ENCODE results near the gene SSR1.

SSR1 gene

DNA sequence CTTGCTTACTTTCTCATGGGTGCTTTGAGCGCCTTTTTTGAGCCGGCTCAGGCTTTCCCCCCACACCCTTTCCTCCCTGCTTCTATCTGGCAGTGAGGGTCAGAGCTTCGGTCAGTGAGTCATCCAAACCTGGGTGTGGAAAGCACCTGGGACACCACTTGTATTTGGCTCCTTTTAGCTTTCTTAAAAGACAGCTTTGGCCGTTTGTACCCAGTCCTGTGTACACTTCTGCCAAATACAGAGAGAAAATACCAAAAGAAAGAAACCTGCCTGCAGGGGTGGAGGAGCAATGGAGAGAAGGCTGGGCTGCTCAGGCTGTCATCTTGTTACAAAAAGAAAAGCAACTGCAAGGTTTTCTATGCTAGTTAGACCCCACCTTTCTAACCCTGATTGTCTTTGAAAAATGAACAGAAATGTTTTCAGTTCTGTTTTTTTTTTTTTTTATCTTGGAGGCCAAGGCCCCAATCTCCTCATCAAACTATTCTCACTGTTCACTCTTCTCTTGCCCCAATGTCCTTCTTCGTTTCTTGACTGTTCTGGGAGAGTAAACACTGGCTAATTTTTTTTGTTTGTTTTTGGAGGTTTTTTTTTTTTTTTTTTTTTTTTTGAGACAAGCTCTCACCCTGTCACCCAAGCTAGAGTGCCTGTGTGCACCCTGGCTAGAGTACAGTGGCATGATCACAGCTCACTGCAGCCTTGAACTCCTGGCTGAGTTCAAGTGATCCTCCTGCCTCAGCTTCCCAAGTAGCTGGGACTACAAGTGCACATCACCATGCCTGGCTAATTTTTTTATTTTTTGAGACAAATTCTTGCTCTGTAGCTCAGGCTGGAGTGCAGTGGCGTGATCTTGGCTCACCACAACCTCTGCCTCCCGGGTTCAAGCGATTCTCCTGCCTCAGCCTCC, 76.4 kb downstream of the SSR1 start:
- DNase-seq = no peak

GRCh38 chr6:7235712-7236305, 77.2 kb downstream of the SSR1 start:
- no peak for DNase-seq

DNA sequence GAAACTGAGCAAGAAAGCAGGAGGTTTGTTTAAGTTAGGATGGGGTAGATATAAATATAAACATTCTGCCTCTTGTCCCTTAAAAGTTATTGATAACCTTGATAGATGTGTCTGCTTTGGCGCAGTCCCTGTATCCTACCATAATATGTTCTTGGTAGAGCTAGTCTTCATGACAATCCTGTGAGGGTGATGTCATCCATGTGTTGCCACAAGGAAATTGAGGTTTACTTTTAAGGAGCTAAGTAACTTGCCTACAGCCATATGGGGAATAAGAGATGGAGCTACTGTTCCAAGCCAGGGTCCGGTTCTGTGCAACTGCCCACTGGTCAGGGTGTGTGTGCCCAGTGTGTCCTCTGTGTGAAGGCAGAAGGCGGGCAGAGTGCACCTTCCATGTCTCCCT, 78.5 kb downstream of the SSR1 start:
- no peak for DNase-seq

- DNase-seq = no peak
These were observed 80.6 kb downstream of the SSR1 start for GRCh38 chr6:7232351-7232750.

GRCh38 chr6:7230956-7231713, 81.9 kb downstream of the SSR1 start:
- DNase-seq = no peak

- no peak for DNase-seq
These were observed 82.7 kb downstream of the SSR1 start for GRCh38 chr6:7230327-7230691.

DNA sequence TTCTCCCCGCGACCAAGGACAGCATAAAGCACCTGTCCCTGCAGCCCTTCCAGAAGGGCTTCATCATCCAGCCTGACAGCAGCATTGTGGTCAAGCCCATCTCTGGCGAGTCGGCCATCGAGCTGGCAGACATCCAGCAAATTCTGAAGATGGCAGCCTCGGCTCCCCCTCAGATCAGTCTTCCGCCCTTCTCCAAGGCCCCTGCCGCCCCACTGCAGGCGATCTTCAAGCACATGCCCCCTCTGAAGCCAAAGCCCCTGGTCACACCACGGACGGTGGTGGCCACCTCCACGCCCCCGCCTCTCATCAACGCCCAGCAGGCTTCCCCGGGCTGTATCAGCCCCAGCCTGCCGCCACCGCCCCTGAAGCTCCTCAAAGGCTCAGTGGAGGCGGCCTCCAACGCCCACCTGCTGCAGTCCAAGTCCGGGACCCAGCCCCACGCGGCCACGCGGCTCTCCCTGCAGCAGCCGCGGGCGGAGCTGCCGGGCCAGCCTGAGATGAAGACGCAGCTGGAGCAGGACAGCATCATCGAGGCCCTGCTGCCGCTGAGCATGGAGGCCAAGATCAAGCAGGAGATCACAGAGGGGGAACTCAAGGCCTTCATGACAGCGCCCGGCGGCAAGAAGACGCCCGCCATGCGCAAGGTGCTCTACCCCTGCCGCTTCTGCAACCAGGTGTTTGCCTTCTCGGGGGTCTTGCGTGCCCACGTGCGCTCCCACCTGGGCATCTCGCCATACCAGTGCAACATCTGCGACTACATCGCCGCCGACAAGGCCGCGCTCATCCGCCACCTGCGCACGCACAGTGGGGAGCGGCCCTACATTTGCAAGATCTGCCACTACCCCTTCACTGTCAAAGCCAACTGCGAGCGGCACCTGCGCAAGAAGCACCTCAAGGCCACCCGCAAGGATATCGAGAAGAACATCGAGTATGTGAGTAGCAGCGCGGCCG, 83.3 kb downstream of the SSR1 start:
- DNase-seq = no peak

DNA sequence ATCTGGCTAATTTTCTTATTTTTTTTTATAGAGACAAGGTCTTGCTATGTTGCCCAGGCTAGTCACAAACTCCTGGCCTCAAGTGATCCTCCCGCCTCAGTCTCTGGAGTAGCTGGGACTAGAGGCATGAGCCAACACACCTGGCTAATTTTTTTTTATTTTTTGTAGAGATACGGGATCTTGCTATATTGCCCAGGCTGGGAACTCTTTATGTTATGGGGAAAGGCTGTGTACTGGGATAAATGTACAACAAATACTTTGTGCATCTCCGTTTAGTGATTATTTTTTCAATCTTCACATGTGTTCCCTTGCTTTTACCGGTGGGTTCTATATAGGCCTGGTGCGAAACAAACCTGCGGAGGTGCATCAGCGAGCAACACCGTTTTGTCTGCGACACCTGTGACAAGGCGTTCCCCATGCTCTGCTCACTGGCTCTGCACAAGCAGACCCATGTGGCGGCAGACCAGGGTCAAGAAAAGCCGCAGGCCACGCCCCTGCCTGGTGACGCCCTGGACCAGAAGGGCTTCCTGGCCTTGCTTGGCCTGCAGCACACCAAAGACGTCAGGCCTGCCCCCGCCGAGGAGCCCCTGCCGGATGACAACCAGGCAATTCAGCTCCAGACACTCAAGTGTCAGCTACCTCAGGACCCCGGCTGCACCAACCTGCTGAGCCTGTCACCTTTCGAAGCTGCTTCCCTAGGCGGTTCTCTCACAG, 84.2 kb downstream of the SSR1 start:
- no peak for DNase-seq

DNA sequence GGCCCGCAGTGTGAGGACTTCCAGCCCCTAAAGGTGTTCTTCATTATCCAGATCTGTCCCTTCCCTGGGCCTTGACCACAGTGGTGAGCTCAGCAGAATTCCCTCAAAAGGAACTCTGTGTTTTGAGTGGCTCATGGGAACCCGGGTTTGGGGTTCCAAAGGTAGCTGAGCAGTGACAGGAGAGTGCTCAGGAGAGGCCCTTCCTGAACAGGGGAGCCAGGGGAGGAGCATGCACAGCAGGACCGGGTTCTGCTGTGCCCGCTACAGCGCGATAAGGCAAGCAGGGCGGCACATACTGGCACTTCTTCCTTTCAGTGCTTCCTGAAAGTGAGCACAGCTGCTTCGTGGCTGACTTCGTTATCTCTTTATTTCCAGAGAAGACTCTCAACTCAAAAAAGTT, 88.3 kb downstream of the SSR1 start:
- no peak for DNase-seq

- DNase-seq = no peak
These were observed 90.8 kb downstream of the SSR1 start for GRCh38 chr6:7222197-7222596.

- DNase-seq = no peak
These were observed 93.7 kb downstream of the SSR1 start for GRCh38 chr6:7219310-7219709.

- peak; percentile 20 for DNase-seq
These were observed 94.5 kb downstream of the SSR1 start for GRCh38 chr6:7218406-7218988.
